ENCODE data around the gene OR1A1.

GRCh38 chr17:3260163-3260562 is 52.7 kb downstream of the OR1A1 start:
- TF ChIP-seq CTCF (IDR thresholded peaks at IDR 0.05) (no peak), POLR2A (IDR thresholded peaks at IDR 0.05) (no peak)

Data from vagina (tissue), 2 donors.